ENCODE measurements around the gene ADAMTSL1.

The ADAMTSL1 gene

DNA sequence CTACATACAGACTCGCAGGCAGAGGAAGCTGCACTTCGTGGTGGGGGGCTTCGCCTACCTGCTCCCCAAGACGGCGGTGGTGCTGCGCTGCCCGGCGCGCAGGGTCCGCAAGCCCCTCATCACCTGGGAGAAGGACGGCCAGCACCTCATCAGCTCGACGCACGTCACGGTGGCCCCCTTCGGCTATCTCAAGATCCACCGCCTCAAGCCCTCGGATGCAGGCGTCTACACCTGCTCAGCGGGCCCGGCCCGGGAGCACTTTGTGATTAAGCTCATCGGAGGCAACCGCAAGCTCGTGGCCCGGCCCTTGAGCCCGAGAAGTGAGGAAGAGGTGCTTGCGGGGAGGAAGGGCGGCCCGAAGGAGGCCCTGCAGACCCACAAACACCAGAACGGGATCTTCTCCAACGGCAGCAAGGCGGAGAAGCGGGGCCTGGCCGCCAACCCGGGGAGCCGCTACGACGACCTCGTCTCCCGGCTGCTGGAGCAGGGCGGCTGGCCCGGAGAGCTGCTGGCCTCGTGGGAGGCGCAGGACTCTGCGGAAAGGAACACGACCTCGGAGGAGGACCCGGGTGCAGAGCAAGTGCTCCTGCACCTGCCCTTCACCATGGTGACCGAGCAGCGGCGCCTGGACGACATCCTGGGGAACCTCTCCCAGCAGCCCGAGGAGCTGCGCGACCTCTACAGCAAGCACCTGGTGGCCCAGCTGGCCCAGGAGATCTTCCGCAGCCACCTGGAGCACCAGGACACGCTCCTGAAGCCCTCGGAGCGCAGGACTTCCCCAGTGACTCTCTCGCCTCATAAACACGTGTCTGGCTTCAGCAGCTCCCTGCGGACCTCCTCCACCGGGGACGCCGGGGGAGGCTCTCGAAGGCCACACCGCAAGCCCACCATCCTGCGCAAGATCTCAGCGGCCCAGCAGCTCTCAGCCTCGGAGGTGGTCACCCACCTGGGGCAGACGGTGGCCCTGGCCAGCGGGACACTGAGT lies 303.2 kb downstream of the ADAMTSL1 start (continued):
- TF ChIP-seq ZNF274 (IDR thresholded peaks at IDR 0.05; ENCODE audit: low read length), result no peak
- no peak for TF ChIP-seq ZNF274 (tag by site-specific recombination; IDR thresholded peaks at IDR 0.05; ENCODE audit: borderline replicate concordance)
- no peak for TF ChIP-seq ZNF114 (tag by site-specific recombination; IDR thresholded peaks at IDR 0.05)
- TF ChIP-seq FEZF1 (tag by site-specific recombination; IDR thresholded peaks at IDR 0.05), result no peak
- TF ChIP-seq ZNF184 (tag by site-specific recombination; IDR thresholded peaks at IDR 0.05), result no peak
- TF ChIP-seq, protein P1, sequence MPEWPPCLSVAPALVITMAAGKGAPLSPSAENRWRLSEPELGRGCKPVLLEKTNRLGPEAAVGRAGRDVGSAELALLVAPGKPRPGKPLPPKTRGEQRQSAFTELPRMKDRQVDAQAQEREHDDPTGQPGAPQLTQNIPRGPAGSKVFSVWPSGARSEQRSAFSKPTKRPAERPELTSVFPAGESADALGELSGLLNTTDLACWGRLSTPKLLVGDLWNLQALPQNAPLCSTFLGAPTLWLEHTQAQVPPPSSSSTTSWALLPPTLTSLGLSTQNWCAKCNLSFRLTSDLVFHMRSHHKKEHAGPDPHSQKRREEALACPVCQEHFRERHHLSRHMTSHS (tag by site-specific recombination; IDR thresholded peaks at IDR 0.05), result no peak

DNA sequence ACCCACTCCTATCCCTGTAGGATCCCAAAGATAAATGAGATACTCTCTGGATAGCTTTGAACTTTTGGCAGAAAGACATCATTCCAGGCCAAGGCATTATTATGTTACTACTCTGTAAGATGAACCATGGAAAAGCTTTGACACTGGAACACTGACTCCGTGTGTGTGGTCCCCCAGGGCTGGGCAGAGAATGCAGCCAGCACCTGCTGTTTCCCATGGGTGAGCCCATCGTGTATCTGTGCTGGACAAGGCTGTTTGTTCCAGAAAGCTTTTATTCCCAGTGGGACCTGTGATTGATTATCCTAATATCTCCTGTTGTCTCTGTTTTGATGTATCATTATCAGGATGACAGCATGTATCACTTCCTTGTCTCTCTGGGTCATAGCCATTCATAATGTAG lies 304.2 kb downstream of the ADAMTSL1 start:
- Histone ChIP-seq H3K4me1 (ENCODE audit: control insufficient read depth, insufficient read depth, low read length) (no peaks in the 10 kb centered on the region), H3K27ac (ENCODE audit: extremely low read depth, low read depth, low read length) (no peak overlapping the region), H3K36me3 (ENCODE audit: control insufficient read depth in 2 of 2, insufficient read depth in 1 of 2, low read length in 2 of 2) (no peaks in the 10 kb centered on the region), H3K9me3 (ENCODE audit: control insufficient read depth, insufficient read depth, low read depth, low read length) (no peaks in the 10 kb centered on the region), H3K4me3 (ENCODE audit: low read depth, low read length) (no peak overlapping the region)
- CTCF ChIA-PET, result interaction anchor here (0.6 to 3.1 kb wide), 3 partner anchors 12 to 1457 kb away, joined by 3 to 11 read pairs (median 3); no protein-coding TSS in a partner anchor
- TF ChIP-seq ZNF521 (tag by site-specific recombination; IDR thresholded peaks at IDR 0.05) (no peak), GLI2 (tag by site-specific recombination; IDR thresholded peaks at IDR 0.05; ENCODE audit: borderline replicate concordance, low read depth) (no peak), ZNF837 (tag by site-specific recombination; IDR thresholded peaks at IDR 0.05) (no peak), ZNF571 (tag by site-specific recombination; IDR thresholded peaks at IDR 0.05) (no peak), ZNF423 (tag by site-specific recombination; IDR thresholded peaks at IDR 0.05) (no peak), ZNF426 (tag by site-specific recombination; IDR thresholded peaks at IDR 0.05) (no peak), ZNF624 (tag by site-specific recombination; IDR thresholded peaks at IDR 0.05) (no peak)
- TF ChIP-seq, protein P2, sequence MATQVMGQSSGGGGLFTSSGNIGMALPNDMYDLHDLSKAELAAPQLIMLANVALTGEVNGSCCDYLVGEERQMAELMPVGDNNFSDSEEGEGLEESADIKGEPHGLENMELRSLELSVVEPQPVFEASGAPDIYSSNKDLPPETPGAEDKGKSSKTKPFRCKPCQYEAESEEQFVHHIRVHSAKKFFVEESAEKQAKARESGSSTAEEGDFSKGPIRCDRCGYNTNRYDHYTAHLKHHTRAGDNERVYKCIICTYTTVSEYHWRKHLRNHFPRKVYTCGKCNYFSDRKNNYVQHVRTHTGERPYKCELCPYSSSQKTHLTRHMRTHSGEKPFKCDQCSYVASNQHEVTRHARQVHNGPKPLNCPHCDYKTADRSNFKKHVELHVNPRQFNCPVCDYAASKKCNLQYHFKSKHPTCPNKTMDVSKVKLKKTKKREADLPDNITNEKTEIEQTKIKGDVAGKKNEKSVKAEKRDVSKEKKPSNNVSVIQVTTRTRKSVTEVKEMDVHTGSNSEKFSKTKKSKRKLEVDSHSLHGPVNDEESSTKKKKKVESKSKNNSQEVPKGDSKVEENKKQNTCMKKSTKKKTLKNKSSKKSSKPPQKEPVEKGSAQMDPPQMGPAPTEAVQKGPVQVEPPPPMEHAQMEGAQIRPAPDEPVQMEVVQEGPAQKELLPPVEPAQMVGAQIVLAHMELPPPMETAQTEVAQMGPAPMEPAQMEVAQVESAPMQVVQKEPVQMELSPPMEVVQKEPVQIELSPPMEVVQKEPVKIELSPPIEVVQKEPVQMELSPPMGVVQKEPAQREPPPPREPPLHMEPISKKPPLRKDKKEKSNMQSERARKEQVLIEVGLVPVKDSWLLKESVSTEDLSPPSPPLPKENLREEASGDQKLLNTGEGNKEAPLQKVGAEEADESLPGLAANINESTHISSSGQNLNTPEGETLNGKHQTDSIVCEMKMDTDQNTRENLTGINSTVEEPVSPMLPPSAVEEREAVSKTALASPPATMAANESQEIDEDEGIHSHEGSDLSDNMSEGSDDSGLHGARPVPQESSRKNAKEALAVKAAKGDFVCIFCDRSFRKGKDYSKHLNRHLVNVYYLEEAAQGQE (tag by site-specific recombination; IDR thresholded peaks at IDR 0.05), result no peak
- TF ChIP-seq, protein P3, sequence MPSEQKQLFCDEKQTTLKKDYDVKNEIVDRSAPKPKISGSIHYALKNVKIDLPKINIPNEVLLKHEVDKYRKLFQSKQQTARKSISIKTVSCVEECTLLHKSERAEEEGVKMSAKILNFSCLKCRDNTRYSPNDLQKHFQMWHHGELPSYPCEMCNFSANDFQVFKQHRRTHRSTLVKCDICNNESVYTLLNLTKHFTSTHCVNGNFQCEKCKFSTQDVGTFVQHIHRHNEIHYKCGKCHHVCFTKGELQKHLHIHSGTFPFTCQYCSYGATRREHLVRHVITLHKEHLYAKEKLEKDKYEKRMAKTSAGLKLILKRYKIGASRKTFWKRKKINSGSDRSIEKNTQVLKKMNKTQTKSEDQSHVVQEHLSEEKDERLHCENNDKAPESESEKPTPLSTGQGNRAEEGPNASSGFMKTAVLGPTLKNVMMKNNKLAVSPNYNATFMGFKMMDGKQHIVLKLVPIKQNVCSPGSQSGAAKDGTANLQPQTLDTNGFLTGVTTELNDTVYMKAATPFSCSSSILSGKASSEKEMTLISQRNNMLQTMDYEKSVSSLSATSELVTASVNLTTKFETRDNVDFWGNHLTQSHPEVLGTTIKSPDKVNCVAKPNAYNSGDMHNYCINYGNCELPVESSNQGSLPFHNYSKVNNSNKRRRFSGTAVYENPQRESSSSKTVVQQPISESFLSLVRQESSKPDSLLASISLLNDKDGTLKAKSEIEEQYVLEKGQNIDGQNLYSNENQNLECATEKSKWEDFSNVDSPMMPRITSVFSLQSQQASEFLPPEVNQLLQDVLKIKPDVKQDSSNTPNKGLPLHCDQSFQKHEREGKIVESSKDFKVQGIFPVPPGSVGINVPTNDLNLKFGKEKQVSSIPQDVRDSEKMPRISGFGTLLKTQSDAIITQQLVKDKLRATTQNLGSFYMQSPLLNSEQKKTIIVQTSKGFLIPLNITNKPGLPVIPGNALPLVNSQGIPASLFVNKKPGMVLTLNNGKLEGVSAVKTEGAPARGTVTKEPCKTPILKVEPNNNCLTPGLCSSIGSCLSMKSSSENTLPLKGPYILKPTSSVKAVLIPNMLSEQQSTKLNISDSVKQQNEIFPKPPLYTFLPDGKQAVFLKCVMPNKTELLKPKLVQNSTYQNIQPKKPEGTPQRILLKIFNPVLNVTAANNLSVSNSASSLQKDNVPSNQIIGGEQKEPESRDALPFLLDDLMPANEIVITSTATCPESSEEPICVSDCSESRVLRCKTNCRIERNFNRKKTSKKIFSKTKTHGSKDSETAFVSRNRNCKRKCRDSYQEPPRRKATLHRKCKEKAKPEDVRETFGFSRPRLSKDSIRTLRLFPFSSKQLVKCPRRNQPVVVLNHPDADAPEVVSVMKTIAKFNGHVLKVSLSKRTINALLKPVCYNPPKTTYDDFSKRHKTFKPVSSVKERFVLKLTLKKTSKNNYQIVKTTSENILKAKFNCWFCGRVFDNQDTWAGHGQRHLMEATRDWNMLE (tag by site-specific recombination; conservative IDR thresholded peaks at IDR 0.05; ENCODE audit: low read depth), result no peak
- POLR2A ChIA-PET, result no interaction called here
